Mesothelial cell of epicardium (in vitro differentiated cells): ENCODE measurements around the gene C6orf89. TPM values are rescaled to one million over a fixed set of nuclear protein-coding genes. Genes with fewer than 3 reads are reported as not detected.

Experiments used
- DNase-seq, 2 experiments: peaks; one replicate each; pipeline ENCODE4 v3.0.0; 2021; ENCODE audit warnings: low spot score in 2 of 2; ENCODE audit not compliant: unreplicated experiment in 2 of 2
- H3K27ac Mint-ChIP-seq: 2 replicates; pipeline ENCODE4 v1.8.0; 2021; ENCODE audit warnings: mixed read lengths
- H3K27me3 Mint-ChIP-seq: 2 replicates; pipeline ENCODE4 v1.8.0; 2021; ENCODE audit warnings: low read depth, mixed read lengths
- H3K36me3 Mint-ChIP-seq: 2 replicates; pipeline ENCODE4 v1.8.0; 2021; ENCODE audit warnings: mixed read lengths
- H3K4me1 Mint-ChIP-seq: 2 replicates; pipeline ENCODE4 v1.8.0; 2021; ENCODE audit warnings: mixed read lengths
- H3K4me3 Mint-ChIP-seq: 2 replicates; pipeline ENCODE4 v1.8.0; 2021; ENCODE audit warnings: mild to moderate bottlenecking, moderate library complexity, mixed read lengths
- H3K9me3 Mint-ChIP-seq: 2 replicates; pipeline ENCODE4 v1.8.0; 2021; ENCODE audit warnings: mixed read lengths
- CTCF ChIP-seq: fragments of 200-600 bp; sonication (generic); IDR thresholded peaks from one replicate; pipeline ENCODE4 v1.5.0; 2021; ENCODE audit warnings: antibody characterized with exemption; ENCODE audit not compliant: unreplicated experiment
- total RNA-seq: library from RNA; stranded (reverse); gene quantifications from 3 replicates; pipeline ENCODE4 v1.2.1, GENCODE V29; 2021

C6orf89 gene
- total RNA-seq, 1 donor from 2014 or later, result 39.7 TPM

- peaks cover 30% of the 10 kb centered on the region for H3K36me3 Mint-ChIP-seq
- no peak overlapping the region for H3K27ac Mint-ChIP-seq
- no peaks in the 10 kb centered on the region for H3K9me3 Mint-ChIP-seq
- no peak for DNase-seq
- no peak for TF ChIP-seq CTCF
- H3K4me1 Mint-ChIP-seq, result peaks cover 10% of the 10 kb centered on the region
- H3K4me3 Mint-ChIP-seq, result no peak overlapping the region
- H3K27me3 Mint-ChIP-seq, result no peaks in the 10 kb centered on the region
These were observed 23.4 kb upstream of the C6orf89 start for GRCh38 chr6:36862164-36862847.

GRCh38 chr6:36862848-36863382 is 22.8 kb upstream of the C6orf89 start:
- no peaks in the 10 kb centered on the region for H3K27me3 Mint-ChIP-seq
- DNase-seq, result no peak
- H3K4me3 Mint-ChIP-seq, result no peak overlapping the region
- no peaks in the 10 kb centered on the region for H3K9me3 Mint-ChIP-seq
- H3K36me3 Mint-ChIP-seq, result peaks cover 34% of the 10 kb centered on the region
- H3K27ac Mint-ChIP-seq, result no peak overlapping the region
- no peak for TF ChIP-seq CTCF
- peaks cover 16% of the 10 kb centered on the region for H3K4me1 Mint-ChIP-seq

- H3K4me3 Mint-ChIP-seq, result no peak overlapping the region
- TF ChIP-seq CTCF, result no peak
- H3K27me3 Mint-ChIP-seq, result no peaks in the 10 kb centered on the region
- H3K36me3 Mint-ChIP-seq, result peaks cover 29% of the 10 kb centered on the region
- no peak for DNase-seq
- H3K9me3 Mint-ChIP-seq, result no peaks in the 10 kb centered on the region
- no peak overlapping the region for H3K27ac Mint-ChIP-seq
- peaks cover 12% of the 10 kb centered on the region for H3K4me1 Mint-ChIP-seq
These were observed 21.8 kb upstream of the C6orf89 start for GRCh38 chr6:36863670-36864540.

- Mint-ChIP-seq H3K9me3 (no peaks in the 10 kb centered on the region), H3K27me3 (no peaks in the 10 kb centered on the region), H3K4me1 (peaks cover 11% of the 10 kb centered on the region), H3K27ac (no peak overlapping the region), H3K4me3 (no peak overlapping the region), H3K36me3 (peaks cover 32% of the 10 kb centered on the region)
- no peak for TF ChIP-seq CTCF
- no peak for DNase-seq
These were observed 19.9 kb upstream of the C6orf89 start for GRCh38 chr6:36865835-36866234.

- no peak overlapping the region for H3K4me3 Mint-ChIP-seq
- H3K27me3 Mint-ChIP-seq, result no peaks in the 10 kb centered on the region
- peaks cover 31% of the 10 kb centered on the region for H3K36me3 Mint-ChIP-seq
- no peaks in the 10 kb centered on the region for H3K9me3 Mint-ChIP-seq
- peaks cover 11% of the 10 kb centered on the region for H3K4me1 Mint-ChIP-seq
- no peak for DNase-seq
- no peak overlapping the region for H3K27ac Mint-ChIP-seq
- TF ChIP-seq CTCF, result no peak
These were observed 18.1 kb upstream of the C6orf89 start for GRCh38 chr6:36867471-36868224.
